NCI-H1930 (cell line): ENCODE measurements around the gene MXRA8.

Source experiments
- DNase-seq, 2 experiments: peaks; one replicate each; lab custom pipeline; 2025; lab: John Stamatoyannopoulos, UW

MXRA8 gene

DNA sequence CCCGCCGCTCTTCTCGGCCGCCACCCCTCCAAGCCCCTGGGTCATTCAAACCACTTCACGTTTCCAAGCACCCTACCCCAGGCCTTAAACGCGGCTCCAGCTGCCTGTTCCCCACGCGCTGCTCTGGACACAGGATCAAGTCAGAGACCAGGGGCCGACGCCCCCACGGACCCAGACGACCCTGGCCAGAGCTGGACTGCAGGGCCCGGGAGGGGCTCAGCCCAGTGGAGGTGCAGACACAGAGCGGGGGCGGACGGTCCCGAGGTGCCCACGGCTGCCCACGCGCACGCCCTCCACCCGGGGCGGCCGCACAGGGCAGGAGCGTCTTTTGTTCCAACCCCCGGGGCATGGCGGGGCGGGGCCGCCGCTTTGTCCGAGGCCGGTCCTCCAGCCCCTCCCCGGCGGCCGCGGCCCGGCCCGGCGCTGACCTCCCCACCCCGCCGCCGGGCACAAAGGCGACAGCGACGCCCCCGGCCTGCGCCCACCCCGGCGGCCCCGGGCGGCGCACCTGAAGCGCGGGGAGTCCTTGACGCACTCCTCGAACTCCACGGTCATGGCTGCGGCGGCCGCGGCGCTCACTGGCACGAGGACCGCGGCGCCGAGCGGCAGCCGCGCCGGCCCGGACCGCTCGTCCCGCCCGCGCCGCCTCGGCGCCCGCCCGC is 51.0 kb downstream of the MXRA8 start:
- DNase-seq: no peak

DNA sequence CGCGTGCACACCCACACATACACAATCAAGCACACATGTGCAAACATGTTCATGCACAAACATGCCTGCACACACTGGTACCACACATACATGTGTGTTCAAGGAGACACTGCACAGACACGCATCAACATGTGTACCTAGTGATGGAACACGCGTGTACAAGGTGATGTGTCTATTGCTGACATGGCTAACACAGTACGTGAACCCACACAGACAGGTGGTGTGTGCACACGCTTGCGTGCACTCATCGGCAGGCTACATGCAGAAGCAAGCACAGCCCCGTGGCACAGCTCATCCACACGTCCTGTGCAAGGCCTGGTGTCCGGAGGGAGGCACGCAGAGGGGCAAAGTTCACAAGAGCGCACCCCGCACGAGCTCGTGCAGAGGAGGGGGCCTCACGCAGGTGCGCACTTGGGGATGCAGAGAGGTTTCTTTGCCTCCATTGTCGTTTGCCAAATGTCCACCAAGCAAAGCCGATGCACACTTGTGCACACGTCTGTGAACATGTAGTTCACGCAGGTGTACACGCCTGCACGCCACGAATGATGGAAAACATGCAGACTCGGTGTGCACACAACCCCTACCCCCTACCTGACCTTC is 51.6 kb downstream of the MXRA8 start:
- DNase-seq: no peak

DNA sequence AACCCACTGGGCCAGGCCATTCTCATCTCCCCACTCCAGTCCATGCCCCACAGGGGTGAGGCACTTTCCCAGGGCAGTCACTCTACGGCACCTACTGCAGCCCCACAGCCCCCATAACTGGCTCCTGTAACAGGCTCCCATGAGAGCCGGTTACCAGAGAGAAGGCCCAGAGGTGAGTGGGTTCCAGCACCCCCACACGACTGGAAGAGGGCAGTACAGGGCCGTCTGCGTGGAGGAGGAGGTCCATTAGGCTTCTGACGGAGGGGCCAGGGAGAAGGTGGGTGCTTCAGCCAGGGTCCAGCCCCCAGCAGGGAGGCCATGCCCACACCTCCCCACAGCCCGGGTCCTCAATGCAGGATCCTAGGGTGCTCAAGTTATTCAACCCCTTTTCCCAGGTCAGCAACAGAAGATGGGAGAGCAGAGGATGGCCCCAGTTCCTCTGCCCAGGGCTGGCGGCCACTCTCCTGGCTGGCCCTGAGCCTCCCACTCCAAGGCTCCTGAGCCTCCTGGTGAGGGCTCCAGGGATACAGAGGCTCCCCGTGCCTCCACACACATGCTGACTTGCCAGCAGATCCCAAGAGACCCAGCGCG is 52.2 kb downstream of the MXRA8 start:
- no peak for DNase-seq

DNA sequence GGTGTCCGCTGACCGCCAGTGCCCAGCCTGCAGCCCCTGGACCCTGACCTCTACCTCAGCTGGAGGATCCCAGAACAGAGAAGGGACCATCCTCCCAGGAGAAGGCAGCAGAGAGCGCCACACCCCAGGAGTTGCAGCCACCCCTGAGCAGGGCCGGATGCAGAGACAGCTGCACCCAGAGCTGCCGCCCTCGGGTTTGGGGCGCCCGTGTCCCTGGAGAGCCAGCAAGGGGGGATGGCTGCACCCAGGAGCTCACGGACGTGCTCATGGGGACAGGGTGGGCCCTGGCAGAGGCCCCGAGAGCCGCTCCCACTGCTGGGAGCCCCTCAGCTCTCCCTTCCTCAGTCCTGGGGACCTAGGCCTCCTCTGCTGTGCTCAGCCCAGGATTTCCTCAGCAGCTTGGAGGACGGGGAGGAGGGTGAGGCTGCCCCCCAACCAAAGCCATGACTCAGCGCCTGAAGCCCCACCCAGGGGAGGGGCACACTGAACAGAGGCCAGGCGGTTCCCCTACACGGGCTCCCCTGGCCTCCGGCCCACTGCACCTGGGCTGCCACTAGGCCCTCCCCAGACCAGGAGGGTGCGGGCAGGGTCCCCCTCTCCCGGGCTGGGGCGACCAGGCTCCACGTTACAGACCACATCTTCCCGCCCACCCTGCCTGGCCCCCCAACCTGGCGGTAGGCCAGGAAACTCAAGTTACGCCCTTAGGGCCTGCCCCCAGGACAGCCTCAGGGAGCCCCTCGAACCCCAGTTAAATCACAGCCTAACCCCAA is 52.9 kb downstream of the MXRA8 start:
- DNase-seq: no peak

DNA sequence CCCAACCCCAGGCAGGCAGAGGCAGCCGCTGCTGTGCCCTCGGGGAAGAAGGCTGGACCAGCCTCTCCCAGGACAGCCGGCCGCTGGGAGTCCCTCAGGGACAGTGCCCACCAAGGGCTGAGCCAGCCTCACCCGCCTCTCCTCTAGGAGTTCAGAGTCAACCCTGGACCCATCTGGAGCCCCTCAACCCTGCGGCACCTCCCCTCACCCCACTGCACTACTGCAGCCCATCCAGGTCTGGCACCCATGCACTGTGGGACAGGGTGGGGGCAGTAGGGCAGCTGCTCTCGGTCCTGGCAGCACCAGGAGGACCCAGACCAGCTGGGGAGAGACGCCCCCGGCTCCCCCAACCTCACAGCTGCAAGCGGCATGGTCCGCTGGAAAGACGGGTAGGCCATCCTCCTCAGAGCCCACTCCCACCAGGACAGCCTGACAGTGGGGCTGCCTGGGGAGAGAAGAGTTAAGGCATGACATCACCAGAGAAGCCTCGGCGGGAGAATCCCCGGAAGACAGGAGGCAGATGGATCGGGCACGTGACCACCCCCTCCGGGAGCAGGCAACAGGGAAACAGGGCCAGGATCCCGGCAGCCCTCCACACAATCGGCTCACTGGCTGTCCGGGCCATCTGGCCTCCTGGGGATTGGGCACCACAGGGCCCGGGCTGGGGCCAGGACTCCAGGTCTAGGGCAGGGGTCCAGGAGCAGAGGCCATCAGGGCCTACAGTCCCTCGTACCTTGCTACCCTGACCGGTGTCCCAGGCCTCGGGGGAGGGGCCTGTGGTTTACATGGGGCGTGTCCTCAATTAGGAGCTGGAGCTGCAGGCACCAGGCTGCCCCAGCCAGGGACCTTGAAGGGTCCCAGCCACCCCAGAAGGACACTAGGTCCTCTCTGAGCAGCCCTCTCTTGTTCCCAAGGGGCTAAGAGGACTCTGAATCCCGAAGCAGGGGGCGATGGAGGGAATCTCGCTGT is 53.7 kb downstream of the MXRA8 start:
- DNase-seq: no peak

DNA sequence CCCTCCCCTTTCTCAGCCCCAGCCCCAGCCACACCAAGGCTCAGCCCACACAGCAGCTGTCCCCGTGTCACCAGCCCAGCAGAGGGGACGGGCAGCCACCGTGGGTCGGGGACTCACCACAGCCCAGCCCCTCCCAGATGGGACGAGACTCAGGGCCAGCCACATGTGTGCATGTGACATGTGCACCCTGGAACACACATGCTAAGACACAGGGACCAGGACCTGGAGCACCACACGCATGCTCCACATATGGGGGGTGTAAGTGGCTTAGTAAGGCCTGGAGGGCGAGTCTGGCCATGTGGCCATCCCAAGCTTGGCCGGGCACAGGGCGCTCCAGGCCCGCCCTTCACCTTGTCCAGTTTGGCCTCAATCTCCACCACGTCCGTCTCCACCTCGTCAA is 54.6 kb downstream of the MXRA8 start:
- DNase-seq: no peak

DNA sequence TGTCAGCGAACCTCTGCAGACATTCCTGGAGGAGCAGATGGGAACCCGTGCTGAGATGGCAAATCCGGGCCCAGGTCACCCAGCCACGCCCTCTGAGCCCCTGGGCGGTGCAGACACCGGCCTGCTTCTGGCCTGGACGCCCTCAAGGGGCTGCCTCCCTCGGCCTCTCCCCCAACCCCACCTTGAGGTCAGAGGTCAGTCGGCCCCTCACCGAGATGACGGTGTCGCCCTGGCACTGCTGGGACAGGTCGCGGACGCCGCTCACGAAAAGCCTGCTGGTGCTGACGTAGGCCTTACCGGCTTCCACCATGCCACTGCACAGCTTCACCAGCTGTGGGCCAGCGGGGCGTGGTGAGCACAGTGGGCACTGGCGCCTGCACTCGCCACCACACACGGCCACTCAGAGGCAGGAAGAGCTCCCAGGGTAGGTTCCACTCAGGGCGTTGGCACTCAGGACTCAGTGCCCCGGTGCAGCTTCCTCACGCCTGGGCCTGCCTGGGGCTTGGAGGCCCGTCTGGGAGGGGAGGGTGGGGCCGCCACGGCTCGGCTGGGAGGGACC is 55.3 kb downstream of the MXRA8 start:
- no peak for DNase-seq
